Karpas-422 (cell line): ENCODE measurements around the gene CIITA. TPM values are rescaled to one million over a fixed set of nuclear protein-coding genes. Genes with fewer than 3 reads are reported as not detected.

ENCODE experiments used
- total RNA-seq: library from RNA; depleted of rRNA; stranded (reverse); fragments of >200 nt; shearing (Covaris generic); gene quantifications from 2 replicates; pipeline ENCODE4 v1.2.3, GENCODE V29; 2014; ENCODE audit warnings: low replicate concordance; rRNA removed

The CIITA gene
- total RNA-seq, 1 experiment from 2014 or later: 66.2 TPM

Other genes with a start within 250 kb of the CIITA start
- 1.6 and 2.6 TPM in 2 replicates for gene TEKT5, start 182.3 kb upstream of the CIITA start, total RNA-seq
- gene NUBP1, start 133.4 kb upstream of the CIITA start, total RNA-seq: 17.7 and 23.1 TPM in 2 replicates
- not detected in 2 replicates for gene TVP23A, start 58.4 kb upstream of the CIITA start, total RNA-seq
- gene DEXI, start 65.3 kb downstream of the CIITA start, total RNA-seq: 40.7 and 59.7 TPM in 2 replicates
- gene CLEC16A, start 67.4 kb downstream of the CIITA start, total RNA-seq: 14.4 and 17.4 TPM in 2 replicates